K562 (cell line): ENCODE data around the gene CTXND1.

Experiments used
- ARHGAP35 ChIP-seq: fragments of 450-650 bp; IDR thresholded peaks from 2 replicates; pipeline ENCODE4 v1.6.1; 2018; ENCODE audit not compliant: partially characterized antibody
- PHB2 ChIP-seq: fragments of 450-650 bp; IDR thresholded peaks from 2 replicates; pipeline ENCODE4 v1.6.1; 2017; ENCODE audit warnings: low read depth
- ZNF274 ChIP-seq: IDR thresholded peaks from 2 replicates; pipeline ENCODE4 v1.6.1; 2011; ENCODE audit warnings: low read depth, mild to moderate bottlenecking, low read length, moderate library complexity, borderline replicate concordance

DNA sequence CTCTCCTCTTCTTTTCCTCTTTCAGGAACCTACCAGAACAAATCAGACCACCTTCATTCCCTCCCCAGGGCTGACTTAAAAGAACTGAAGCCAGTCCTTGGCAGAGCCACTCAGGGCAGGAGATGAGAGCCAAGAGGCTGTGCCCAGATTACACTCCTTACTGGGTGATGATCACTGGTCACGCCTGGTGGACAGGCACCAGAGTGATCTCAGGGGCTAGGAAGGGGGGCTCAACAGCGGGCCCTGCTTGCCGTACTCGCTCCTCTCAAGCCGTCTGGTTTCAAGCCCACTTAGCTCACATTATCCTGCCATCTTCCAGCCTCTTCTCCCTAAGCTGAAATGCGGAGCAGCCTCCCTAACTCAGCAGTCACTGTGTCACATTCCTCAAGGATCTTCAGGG is 100.9 kb downstream of the CTXND1 start:
- TF ChIP-seq ZNF274 (no peak), ARHGAP35 (no peak), PHB2 (no peak)
